Parathyroid adenoma (tissue), 2 donors: ENCODE measurements around the gene PARP1.

Source experiments
- H2AFZ ChIP-seq: fragments of 300-600 bp; sonication (generic); one replicate; pipeline ENCODE4 v1.7.0; 2017; ENCODE audit warnings: antibody characterized with exemption, mild to moderate bottlenecking
- H3K27ac ChIP-seq: fragments of 300-600 bp; sonication (generic); one replicate; pipeline ENCODE4 v1.7.0; 2017
- H3K27me3 ChIP-seq: fragments of 300-600 bp; sonication (generic); one replicate; pipeline ENCODE4 v1.7.0; 2017; ENCODE audit warnings: low read length; ENCODE audit not compliant: control insufficient read depth, insufficient read depth
- H3K36me3 ChIP-seq: fragments of 300-600 bp; sonication (generic); one replicate; pipeline ENCODE4 v1.7.0; 2017; ENCODE audit warnings: low read length; ENCODE audit not compliant: control insufficient read depth, insufficient read depth
- H3K4me1 ChIP-seq: fragments of 300-600 bp; sonication (generic); one replicate; pipeline ENCODE4 v1.7.0; 2017; ENCODE audit warnings: control low read depth
- H3K4me2 ChIP-seq: fragments of 300-600 bp; sonication (generic); one replicate; pipeline ENCODE4 v1.7.0; 2017; ENCODE audit warnings: low read length
- H3K4me3 ChIP-seq: fragments of 300-600 bp; sonication (generic); one replicate; pipeline ENCODE4 v1.7.0; 2017; ENCODE audit warnings: low read depth, low read length
- H3K79me2 ChIP-seq: fragments of 300-600 bp; sonication (generic); one replicate; pipeline ENCODE4 v1.7.0; 2017; ENCODE audit warnings: control low read depth
- H3K9ac ChIP-seq: fragments of 300-600 bp; sonication (generic); one replicate; pipeline ENCODE4 v1.7.0; 2017; ENCODE audit warnings: mild to moderate bottlenecking
- H3K9me3 ChIP-seq: fragments of 300-600 bp; sonication (generic); one replicate; pipeline ENCODE4 v1.7.0; 2017; ENCODE audit warnings: low read length; ENCODE audit not compliant: control insufficient read depth
- CTCF ChIP-seq: fragments of 300-600 bp; sonication (generic); IDR thresholded peaks from one replicate; pipeline ENCODE4 v1.7.0; 2017; ENCODE audit warnings: antibody characterized with exemption, mild to moderate bottlenecking
- donor health status: primary hyperparathyroidism.

PARP1 gene

GRCh38 chr1:226403201-226404034 lies 4.5 kb downstream of the PARP1 start:
- Histone ChIP-seq H2AFZ (no peak overlapping the region), H3K4me1 (peaks cover 10% of the 10 kb centered on the region), H3K36me3 (no peaks in the 10 kb centered on the region), H3K9me3 (no peaks in the 10 kb centered on the region), H3K27ac (no peak overlapping the region), H3K79me2 (peaks cover 56% of the 10 kb centered on the region), H3K4me2 (no peak overlapping the region), H3K9ac (no peak overlapping the region), H3K4me3 (no peak overlapping the region), H3K27me3 (no peaks in the 10 kb centered on the region)
- no peak for TF ChIP-seq CTCF

- Histone ChIP-seq H3K4me1 (peaks cover 10% of the 10 kb centered on the region), H3K4me2 (no peak overlapping the region), H3K4me3 (no peak overlapping the region), H3K27ac (no peak overlapping the region), H2AFZ (no peak overlapping the region), H3K9ac (no peak overlapping the region), H3K9me3 (no peaks in the 10 kb centered on the region), H3K27me3 (no peaks in the 10 kb centered on the region), H3K36me3 (no peaks in the 10 kb centered on the region), H3K79me2 (peaks cover 56% of the 10 kb centered on the region)
- TF ChIP-seq CTCF, result no peak
Observed at GRCh38 chr1:226402739-226403165, 5.1 kb downstream of the PARP1 start.

- H3K4me3 ChIP-seq, result no peak overlapping the region
- no peak overlapping the region for H2AFZ ChIP-seq
- no peak overlapping the region for H3K9ac ChIP-seq
- TF ChIP-seq CTCF, result no peak
- peaks cover 10% of the 10 kb centered on the region for H3K4me1 ChIP-seq
- no peaks in the 10 kb centered on the region for H3K27me3 ChIP-seq
- no peak overlapping the region for H3K4me2 ChIP-seq
- no peaks in the 10 kb centered on the region for H3K36me3 ChIP-seq
- no peaks in the 10 kb centered on the region for H3K9me3 ChIP-seq
- no peak overlapping the region for H3K27ac ChIP-seq
- H3K79me2 ChIP-seq, result peaks cover 56% of the 10 kb centered on the region
Observed at GRCh38 chr1:226401355-226402303, 6.3 kb downstream of the PARP1 start.

GRCh38 chr1:226400519-226401354 lies 7.2 kb downstream of the PARP1 start:
- peaks cover 51% of the 10 kb centered on the region for H3K79me2 ChIP-seq
- TF ChIP-seq CTCF, result no peak
- H3K4me3 ChIP-seq, result no peak overlapping the region
- no peaks in the 10 kb centered on the region for H3K9me3 ChIP-seq
- H3K36me3 ChIP-seq, result no peaks in the 10 kb centered on the region
- no peak overlapping the region for H3K9ac ChIP-seq
- H3K4me1 ChIP-seq, result peaks cover 10% of the 10 kb centered on the region
- H3K27me3 ChIP-seq, result no peaks in the 10 kb centered on the region
- no peak overlapping the region for H3K4me2 ChIP-seq
- no peak overlapping the region for H3K27ac ChIP-seq
- H2AFZ ChIP-seq, result no peak overlapping the region
